Activated B cell treated with CpG ODN at 0.5 μM for 24 hours (primary cell): ENCODE data around the gene LETMD1. TPM values are rescaled to one million over a fixed set of nuclear protein-coding genes. Genes with fewer than 3 reads are reported as not detected.

ENCODE experiments used
- ATAC-seq: fragments of 200-7000 bp; cut with Tn5 transposase; one replicate; pipeline ENCODE4 v1.10.0; 2021; ENCODE audit warnings: low read depth, mild to moderate bottlenecking, moderate library complexity
- CTCF ChIA-PET: fragments of 350-600 bp; sonication (Branson Sonifier 250); formaldehyde crosslinking; loops from one replicate; lab custom pipeline; 2021; ENCODE audit warnings: antibody characterized with exemption; lab: Charles Lee
- POLR2A ChIA-PET: fragments of 350-600 bp; sonication (Branson Sonifier 250); formaldehyde crosslinking; loops from one replicate; lab custom pipeline; 2021; ENCODE audit warnings: antibody characterized with exemption; lab: Charles Lee
- DNase-seq: peaks from one replicate; pipeline ENCODE4 v3.0.0; 2022
- H3K27ac Mint-ChIP-seq: one replicate; pipeline ENCODE4 v1.8.0; 2020; ENCODE audit warnings: mixed read lengths
- H3K27me3 Mint-ChIP-seq: one replicate; pipeline ENCODE4 v1.8.0; 2021; ENCODE audit warnings: mixed read lengths
- H3K36me3 Mint-ChIP-seq: one replicate; pipeline ENCODE4 v1.8.0; 2021; ENCODE audit warnings: low read depth, mixed read lengths
- H3K4me1 Mint-ChIP-seq: one replicate; pipeline ENCODE4 v1.8.0; 2021; ENCODE audit warnings: mixed read lengths
- H3K4me3 Mint-ChIP-seq: one replicate; pipeline ENCODE4 v1.8.0; 2020; ENCODE audit warnings: mild to moderate bottlenecking, mixed read lengths
- H3K9me3 Mint-ChIP-seq: one replicate; pipeline ENCODE4 v1.8.0; 2020; ENCODE audit warnings: mixed read lengths
- CTCF ChIP-seq: fragments of 200-600 bp; IDR thresholded peaks from one replicate; pipeline ENCODE4 v1.8.0; 2022; ENCODE audit warnings: antibody characterized with exemption, mild to moderate bottlenecking
- intact Hi-C: fragments of 100-400 bp; cut with micrococcal nuclease; formaldehyde crosslinking; loops from one replicate; pipeline ENCODE4 v1.15.1; 2024
- total RNA-seq: library from RNA; stranded (reverse); gene quantifications from 2 replicates; pipeline ENCODE4 v1.2.3, GENCODE V29; 2022

Gene LETMD1
- total RNA-seq, 1 donor from 2014 or later = 92.0 TPM

GRCh38 chr12:51025338-51025835 is 22.7 kb upstream of the LETMD1 start:
- Mint-ChIP-seq H3K27me3 (no peaks in the 10 kb centered on the region), H3K36me3 (peaks cover 3% of the 10 kb centered on the region), H3K4me3 (peak overlapping the region; percentile 99), H3K27ac (peak overlapping the region; percentile 93), H3K9me3 (no peaks in the 10 kb centered on the region), H3K4me1 (peaks cover 43% of the 10 kb centered on the region)
- ChIA-PET POLR2A (interaction anchor here (0.6 to 2.0 kb wide), 7 partner anchors 22 to 1260 kb away, joined by 3 to 16 read pairs (median 6); partner anchors contain the start of genes DAZAP2, LETMD1 and POU6F1), CTCF (interaction anchor here (4.9 kb wide), 1 partner anchor 199 kb away, joined by 23 read pairs; no protein-coding TSS in a partner anchor)
- ATAC-seq (no peak), DNase-seq (no peak)
- TF ChIP-seq CTCF = no peak
- intact Hi-C loops = loop anchor here (2.0 to 5.0 kb wide), 4 partner anchors 17 to 623 kb away; partner anchors contain the start of genes ATF1, LARP4 and POU6F1

- Mint-ChIP-seq H3K27me3 (no peaks in the 10 kb centered on the region), H3K36me3 (peaks cover 3% of the 10 kb centered on the region), H3K4me3 (peak within 1 kb of the TSS; percentile 99), H3K9me3 (no peaks in the 10 kb centered on the region), H3K27ac (peak within 1 kb of the TSS; percentile 93), H3K4me1 (peaks cover 42% of the 10 kb centered on the region)
- DNase-seq (peak; percentile 86), ATAC-seq (peak; percentile 98)
- POLR2A ChIA-PET = interaction anchor here (0.6 to 2.0 kb wide), 12 partner anchors 21 to 1261 kb away, joined by 3 to 16 read pairs (median 4); partner anchors contain the start of genes CSRNP2, DAZAP2, LETMD1 and POU6F1
- CTCF ChIA-PET = interaction anchor here (1.1 to 4.9 kb wide), 3 partner anchors 21 to 200 kb away, joined by 3 to 23 read pairs (median 3); no protein-coding TSS in a partner anchor
- intact Hi-C loops = loop anchor here (1.0 to 5.0 kb wide), 8 partner anchors 17 to 624 kb away; partner anchors contain the start of genes ATF1, CSRNP2, DAZAP2 and LARP4
- no peak for TF ChIP-seq CTCF
Observed at GRCh38 chr12:51025836-51026638, 22.1 kb upstream of the LETMD1 start, which contains the start of gene SLC11A2. Gene SLC11A2 (minus strand): TSS chr12:51026384. CDS start chr12:51010728, 15,656 bp downstream.

- ATAC-seq = no peak
- TF ChIP-seq CTCF = no peak
- H3K36me3 Mint-ChIP-seq = peaks cover 3% of the 10 kb centered on the region
- ChIA-PET POLR2A (interaction anchor here (0.6 to 1.2 kb wide), 3 partner anchors 42 to 202 kb away, joined by 4 to 6 read pairs (median 4); no protein-coding TSS in a partner anchor), CTCF (interaction anchor here (1.1 to 4.9 kb wide), 3 partner anchors 18 to 201 kb away, joined by 3 to 23 read pairs (median 4); no protein-coding TSS in a partner anchor)
- peak overlapping the region; percentile 60 for H3K4me3 Mint-ChIP-seq
- no peaks in the 10 kb centered on the region for H3K9me3 Mint-ChIP-seq
- intact Hi-C loops = loop anchor here (2.0 to 5.0 kb wide), 3 partner anchors 190 to 625 kb away; partner anchors contain the start of genes DAZAP2, LARP4 and POU6F1
- H3K27ac Mint-ChIP-seq = no peak overlapping the region
- DNase-seq = no peak
- no peaks in the 10 kb centered on the region for H3K27me3 Mint-ChIP-seq
- H3K4me1 Mint-ChIP-seq = peaks cover 34% of the 10 kb centered on the region
Observed at GRCh38 chr12:51027342-51027835, 20.7 kb upstream of the LETMD1 start.

- ATAC-seq = no peak
- ChIA-PET POLR2A (interaction anchor here (0.7 kb wide), 2 partner anchors 41 to 105 kb away, joined by 4 to 6 read pairs; no protein-coding TSS in a partner anchor), CTCF (interaction anchor here (1.1 to 4.9 kb wide), 3 partner anchors 19 to 202 kb away, joined by 3 to 23 read pairs (median 4); no protein-coding TSS in a partner anchor)
- intact Hi-C loops = loop anchor here (5.0 kb wide), 2 partner anchors 189 to 626 kb away; partner anchors contain the start of genes LARP4 and POU6F1
- no peak for TF ChIP-seq CTCF
- Mint-ChIP-seq H3K27ac (no peak overlapping the region), H3K4me1 (peaks cover 31% of the 10 kb centered on the region), H3K9me3 (no peaks in the 10 kb centered on the region), H3K4me3 (no peak overlapping the region), H3K27me3 (no peaks in the 10 kb centered on the region), H3K36me3 (peaks cover 3% of the 10 kb centered on the region)
- DNase-seq = no peak
Observed at GRCh38 chr12:51028126-51028812, 19.9 kb upstream of the LETMD1 start.
